LNCAP (cell line): ENCODE data around the gene PLK3.

Experiments
- CTCF ChIP-seq: fragments of 450-650 bp; IDR thresholded peaks from 2 replicates; pipeline ENCODE4 v1.5.1; 2017; ENCODE audit warnings: mild to moderate bottlenecking

The PLK3 gene

GRCh38 chr1:44849575-44850132 lies 49.5 kb downstream of the PLK3 start:
- no peak for TF ChIP-seq CTCF

GRCh38 chr1:44851308-44851707 lies 51.1 kb downstream of the PLK3 start:
- TF ChIP-seq CTCF: no peak

- TF ChIP-seq CTCF: no peak
Observed at GRCh38 chr1:44853201-44853600, 53.0 kb downstream of the PLK3 start.

GRCh38 chr1:44854970-44855369 lies 54.8 kb downstream of the PLK3 start:
- TF ChIP-seq CTCF: no peak
